Endothelial cell of umbilical vein (primary cell): Measurements from ENCODE around the gene TOB1. TPM values are rescaled to one million over a fixed set of nuclear protein-coding genes. Genes with fewer than 3 reads are reported as not detected.

Experiments
- BruUV-seq: library from RNA; stranded (reverse); fragments of 400-500 nt; replicated peaks from 2 replicates; lab custom pipeline; 2021; lab: Mats Ljungman, UMichigan
- CTCF ChIA-PET: fragments of 300-600, 350-600 bp; sonication (Branson Sonifier 250); formaldehyde crosslinking; loops from one replicate; lab custom pipeline; 2021; ENCODE audit warnings: antibody characterized with exemption, inconsistent platforms; lab: Charles Lee
- POLR2A ChIA-PET: fragments of 300-600, 350-600 bp; sonication (Branson Sonifier 250); formaldehyde crosslinking; loops from one replicate; lab custom pipeline; 2021; ENCODE audit warnings: antibody characterized with exemption, inconsistent platforms; lab: Charles Lee
- DNase-seq: peaks from one replicate; pipeline ENCODE4 v3.0.0-alpha.2; 2011; ENCODE audit warnings: low read depth, low spot score
- FAIRE-seq: peaks from 2 replicates; lab custom pipeline; 2011; peaks lifted over from hg19 to GRCh38; lab: Jason Lieb, UNC
- H2AFZ ChIP-seq: 2 replicates; pipeline ENCODE4 v1.6.0; 2012; ENCODE audit warnings: low read depth, low read length, control low read depth, inconsistent platforms
- H3K27ac ChIP-seq: 2 replicates; pipeline ENCODE4 v1.5.1; 2011; ENCODE audit warnings: low read depth, mild to moderate bottlenecking, control low read depth, low read length, moderate library complexity; ENCODE audit not compliant: insufficient read depth
- H3K27me3 ChIP-seq, 2 experiments: 2 replicates each; pipeline versions ENCODE4 v1.6.0 to v1.6.1; 2011; ENCODE audit warnings: low read length in 2 of 2, mixed read lengths in 1 of 2; ENCODE audit not compliant: control insufficient read depth in 2 of 2, insufficient read depth in 2 of 2
- H3K36me3 ChIP-seq, 2 experiments: 2 replicates in 1 of 2; 3 replicates in 1 of 2; pipeline ENCODE4 v1.5.1; 2011; ENCODE audit warnings: low read length in 2 of 2, mild to moderate bottlenecking in 1 of 2, moderate library complexity in 1 of 2; ENCODE audit not compliant: control insufficient read depth in 2 of 2, insufficient read depth in 2 of 2; ENCODE audit errors: extremely low read depth in 1 of 2
- H3K4me1 ChIP-seq: 3 replicates; pipeline ENCODE4 v1.5.1; 2011; ENCODE audit warnings: mild to moderate bottlenecking, low read length; ENCODE audit not compliant: control insufficient read depth, insufficient read depth; ENCODE audit errors: extremely low read depth
- H3K4me2 ChIP-seq: 2 replicates; pipeline ENCODE4 v1.6.1; 2011; ENCODE audit warnings: low read length, control low read depth, mixed read lengths; ENCODE audit not compliant: insufficient read depth
- H3K4me3 ChIP-seq, 3 experiments: fragments of 200-600 bp in 1 of 3; sonication (generic), shearing (Covaris generic) in 1 of 3; replicated peaks in 1 of 3; 2 replicates each; pipeline ENCODE4 v1.5.1; 2011 to 2016; ENCODE audit warnings: control low read depth in 3 of 3, low read length in 3 of 3, mild to moderate bottlenecking in 2 of 3, inconsistent platforms in 1 of 3, low read depth in 1 of 3, moderate library complexity in 1 of 3; ENCODE audit not compliant: insufficient read depth in 1 of 3
- H3K79me2 ChIP-seq: 2 replicates; pipeline ENCODE4 v1.6.0; 2012; ENCODE audit warnings: low read length, inconsistent platforms; ENCODE audit not compliant: control insufficient read depth, insufficient read depth
- H3K9ac ChIP-seq: replicated peaks from 2 replicates; pipeline ENCODE3; 2011; ENCODE audit warnings: low read length, control low read depth; ENCODE audit not compliant: insufficient read depth; ENCODE audit errors: extremely low read depth
- H3K9me1 ChIP-seq: replicated peaks from 3 replicates; pipeline ENCODE4 v1.6.0; 2011; ENCODE audit warnings: mild to moderate bottlenecking, low read length; ENCODE audit not compliant: control insufficient read depth, insufficient read depth; ENCODE audit errors: extremely low read depth
- H3K9me3 ChIP-seq: replicated peaks from 2 replicates; pipeline ENCODE4 v1.5.1; 2012; ENCODE audit warnings: low read length, inconsistent platforms; ENCODE audit not compliant: control insufficient read depth, insufficient read depth
- H4K20me1 ChIP-seq: replicated peaks from 2 replicates; pipeline ENCODE3; 2011; ENCODE audit warnings: mild to moderate bottlenecking, low read length; ENCODE audit not compliant: control insufficient read depth, insufficient read depth; ENCODE audit errors: extremely low read depth
- CTCF ChIP-seq, 2 donors: IDR thresholded peaks; 1 replicate in 1 of 2; 2 replicates in 1 of 2; pipeline ENCODE4 v1.5.1; 2011; ENCODE audit warnings: low read length in 2 of 2, mild to moderate bottlenecking in 2 of 2, moderate library complexity in 2 of 2, control low read depth in 1 of 2, inconsistent platforms in 1 of 2, low read depth in 1 of 2; ENCODE audit not compliant: insufficient read depth in 1 of 2; ENCODE audit errors: extremely low read depth in 1 of 2
- EZH2 ChIP-seq: IDR thresholded peaks from 2 replicates; pipeline ENCODE4 v1.6.1; 2012; ENCODE audit warnings: borderline replicate concordance, low read depth, mild to moderate bottlenecking, moderate library complexity, low read length, inconsistent platforms; ENCODE audit not compliant: severe bottlenecking
- GATA2 ChIP-seq: IDR thresholded peaks from 2 replicates; pipeline ENCODE4 v1.7.0; 2011; ENCODE audit warnings: low read depth, mild to moderate bottlenecking, moderate library complexity, mixed read lengths, low read length; ENCODE audit not compliant: insufficient read length, insufficient read depth
- MYC ChIP-seq: IDR thresholded peaks from one replicate; pipeline ENCODE4 v1.6.1; 2011; ENCODE audit warnings: mild to moderate bottlenecking, low read depth, low read length
- POLR2A ChIP-seq: IDR thresholded peaks from 2 replicates; pipeline ENCODE4 v1.6.1; 2012; ENCODE audit warnings: low read depth, mild to moderate bottlenecking, control low read depth, low read length
- dilution Hi-C: fragments of 300-500 bp; cut with MboI; formaldehyde crosslinking; loops from one replicate; pipeline ENCODE4 v1.15.0; 2019; ENCODE audit warnings: low sequenced_read_pairs; ENCODE audit not compliant: extremely low pct_ligation_motif_present
- intact Hi-C: fragments of 100-400 bp; cut with micrococcal nuclease; formaldehyde crosslinking; loops from one replicate; pipeline ENCODE4 v1.10.0; 2022
- polyA plus RNA-seq, 4 experiments: library from polyadenylated mRNA; depleted of rRNA in 3 of 4; stranded (reverse) in 3 of 4; unstranded in 1 of 4; fragments of >200 nt; gene quantifications; 2 replicates each; pipeline versions ENCODE4 v1.2.1 to v1.2.3, GENCODE V29; 2011 to 2012; ENCODE audit warnings: missing spikeins in 1 of 4
- total RNA-seq: library from RNA; stranded (reverse); gene quantifications from 2 replicates; pipeline ENCODE4 v1.2.3, GENCODE V29; 2021

The TOB1 gene
- total and polyA plus RNA-seq, 2 donors (not counting 3 experiments of a cell fraction or from before 2014, with no cell fraction given): 3.3 to 12.9 TPM

GRCh38 chr17:50853781-50854180 lies 12.4 kb downstream of the TOB1 start:
- H2AFZ ChIP-seq: no peak overlapping the region
- intact Hi-C loops (loop anchor here (5.0 kb wide), 1 partner anchor 299 kb away; the partner anchor contains the start of gene NME1), dilution Hi-C loops (no loop called here)
- H3K9me3 ChIP-seq: no peaks in the 10 kb centered on the region
- no peaks in the 10 kb centered on the region for H3K9me1 ChIP-seq
- peaks cover 10% of the 10 kb centered on the region for H3K4me1 ChIP-seq
- H3K4me3 ChIP-seq: no peak overlapping the region
- CTCF ChIA-PET: interaction anchor here (0.8 to 7.6 kb wide), 8 partner anchors 10 to 299 kb away, joined by 3 to 343 read pairs (median 24); partner anchors contain the start of genes NME1 and TOB1
- POLR2A ChIA-PET: interaction anchor here (6.1 kb wide), 1 partner anchor 12 kb away, joined by 67 read pairs; the partner anchor contains the start of gene TOB1
- BruUV-seq: no TSS peak
- TF ChIP-seq CTCF (IDR thresholded peaks at IDR 0.05; ENCODE audit: extremely low read depth in 1 of 2, insufficient read depth in 1 of 2, low read depth in 1 of 2, low read length in 2 of 2) (no peak), EZH2 (no peak), MYC (no peak), GATA2 (no peak), POLR2A (no peak)
- no peak overlapping the region for H3K27ac ChIP-seq
- DNase-seq: no peak
- H3K4me2 ChIP-seq: no peak overlapping the region
- FAIRE-seq: no peak
- H3K27me3 ChIP-seq: peaks cover 7 to 16% of the 10 kb centered on the region in 2 experiments
- no peak overlapping the region for H3K9ac ChIP-seq
- no peaks in the 10 kb centered on the region for H3K79me2 ChIP-seq
- H4K20me1 ChIP-seq: no peaks in the 10 kb centered on the region
- H3K36me3 ChIP-seq: no peaks in the 10 kb centered on the region
